Measurements from ENCODE around the gene NDUFA8. TPM values are rescaled to one million over a fixed set of nuclear protein-coding genes. Genes with fewer than 3 reads are reported as not detected.
A peak's percentile ranks its signal among the peaks of the same experiment; 100 is the strongest.

NDUFA8 gene
- 30.2 and 32.1 TPM in 2 replicates for total RNA-seq (2012; rRNA removed)

DNA sequence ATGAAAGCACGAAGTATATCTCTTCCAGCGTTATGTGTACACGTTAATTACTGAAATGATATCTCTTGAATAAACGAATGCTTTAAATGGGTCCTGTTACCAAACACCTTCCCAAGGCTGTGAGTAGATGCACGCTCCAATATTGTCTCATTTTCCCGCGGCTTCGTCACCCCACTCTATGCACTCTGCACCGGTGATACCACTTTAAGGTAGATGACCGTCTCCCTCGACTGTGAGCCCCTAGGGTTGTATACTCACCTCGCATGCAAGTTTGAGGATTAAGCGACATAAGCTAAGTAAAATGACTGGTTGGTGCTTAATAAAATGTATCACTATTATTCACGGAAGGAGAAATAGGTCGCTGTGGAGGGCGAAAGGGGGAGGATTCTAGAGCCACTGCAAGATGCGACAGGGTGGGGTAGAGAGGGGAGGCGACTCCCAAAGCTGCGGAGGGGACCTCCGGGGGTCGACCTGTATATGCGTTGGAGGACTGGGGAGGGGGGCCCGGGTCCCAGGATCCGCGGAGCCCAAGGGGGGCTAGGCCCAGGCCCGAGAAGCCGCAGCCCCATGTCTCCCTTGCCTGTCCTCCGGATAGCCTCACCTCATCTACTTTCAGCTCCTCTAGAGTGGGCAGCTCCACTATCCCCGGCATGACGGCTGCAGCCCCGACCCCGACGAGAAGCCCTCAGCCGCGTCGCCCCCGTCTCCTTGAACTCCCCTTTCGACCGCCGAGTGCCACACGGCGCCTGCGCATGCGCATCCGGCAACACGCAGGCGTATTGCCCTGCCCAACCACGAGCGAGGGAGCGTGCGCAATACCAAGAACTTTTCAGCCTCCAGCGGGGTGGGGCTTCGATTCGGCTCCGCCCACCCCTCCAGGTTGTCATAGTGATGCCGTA lies at the start of gene NDUFA8, which contains the start of gene MORN5:
Gene NDUFA8 (minus strand): TSS at position 754 of the 899 bp plus-strand sequence. CDS start 102 bp downstream, at position 652.
Gene MORN5 (plus strand): TSS at position 883 of the 899 bp plus-strand sequence. CDS start 65 bp downstream, outside the sequence.
- Histone ChIP-seq H3K36me3 (ENCODE audit: insufficient read depth, low read length) (no peaks in the 10 kb centered on the region), H3K27me3 (ENCODE audit: control insufficient read depth, insufficient read depth, low read length) (peaks cover 23% of the 10 kb centered on the region), H3K4me3 (ENCODE audit: low read length) (peak within 1 kb of the TSS; percentile 85), H3K4me2 (ENCODE audit: low read length) (peak within 1 kb of the TSS; percentile 86), H3K9me3 (replicated peaks; ENCODE audit: low read length) (peaks cover 5% of the 10 kb centered on the region), H3K9ac (ENCODE audit: low read depth, low read length) (peak within 1 kb of the TSS; percentile 90), H3K4me1 (ENCODE audit: control insufficient read depth, insufficient read depth, low read length) (peaks cover 3% of the 10 kb centered on the region)

DNA sequence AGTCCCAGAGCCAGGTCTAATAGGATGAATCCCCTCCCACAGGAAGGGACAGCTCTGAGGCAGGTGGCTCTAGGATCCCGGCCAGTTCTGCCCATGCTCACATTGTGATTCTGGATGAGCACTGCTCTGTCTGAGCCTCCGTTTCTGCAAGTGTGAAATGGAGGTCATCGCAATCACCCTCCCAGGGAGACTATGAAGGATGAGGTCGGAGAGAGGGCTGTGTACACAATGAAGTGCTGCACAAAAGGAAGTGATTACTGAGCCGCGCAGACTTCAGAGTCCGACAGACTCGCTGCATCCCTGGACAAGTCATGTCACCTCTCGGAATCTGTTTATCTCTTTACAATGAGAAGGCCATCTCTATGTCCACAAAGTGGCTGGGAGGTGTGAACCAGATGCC lies 47.5 kb upstream of the NDUFA8 start:
- no peak overlapping the region for H3K9ac ChIP-seq (ENCODE audit: low read depth, low read length)
- H3K4me3 ChIP-seq (ENCODE audit: low read length) = no peak overlapping the region
- H3K4me2 ChIP-seq (ENCODE audit: low read length) = no peak overlapping the region
- H3K27me3 ChIP-seq (ENCODE audit: control insufficient read depth, insufficient read depth, low read length) = peaks cover 27% of the 10 kb centered on the region
- H3K4me1 ChIP-seq (ENCODE audit: control insufficient read depth, insufficient read depth, low read length) = peaks cover 17% of the 10 kb centered on the region
- H3K36me3 ChIP-seq (ENCODE audit: insufficient read depth, low read length) = no peaks in the 10 kb centered on the region
- H3K9me3 ChIP-seq (replicated peaks; ENCODE audit: low read length) = no peaks in the 10 kb centered on the region

DNA sequence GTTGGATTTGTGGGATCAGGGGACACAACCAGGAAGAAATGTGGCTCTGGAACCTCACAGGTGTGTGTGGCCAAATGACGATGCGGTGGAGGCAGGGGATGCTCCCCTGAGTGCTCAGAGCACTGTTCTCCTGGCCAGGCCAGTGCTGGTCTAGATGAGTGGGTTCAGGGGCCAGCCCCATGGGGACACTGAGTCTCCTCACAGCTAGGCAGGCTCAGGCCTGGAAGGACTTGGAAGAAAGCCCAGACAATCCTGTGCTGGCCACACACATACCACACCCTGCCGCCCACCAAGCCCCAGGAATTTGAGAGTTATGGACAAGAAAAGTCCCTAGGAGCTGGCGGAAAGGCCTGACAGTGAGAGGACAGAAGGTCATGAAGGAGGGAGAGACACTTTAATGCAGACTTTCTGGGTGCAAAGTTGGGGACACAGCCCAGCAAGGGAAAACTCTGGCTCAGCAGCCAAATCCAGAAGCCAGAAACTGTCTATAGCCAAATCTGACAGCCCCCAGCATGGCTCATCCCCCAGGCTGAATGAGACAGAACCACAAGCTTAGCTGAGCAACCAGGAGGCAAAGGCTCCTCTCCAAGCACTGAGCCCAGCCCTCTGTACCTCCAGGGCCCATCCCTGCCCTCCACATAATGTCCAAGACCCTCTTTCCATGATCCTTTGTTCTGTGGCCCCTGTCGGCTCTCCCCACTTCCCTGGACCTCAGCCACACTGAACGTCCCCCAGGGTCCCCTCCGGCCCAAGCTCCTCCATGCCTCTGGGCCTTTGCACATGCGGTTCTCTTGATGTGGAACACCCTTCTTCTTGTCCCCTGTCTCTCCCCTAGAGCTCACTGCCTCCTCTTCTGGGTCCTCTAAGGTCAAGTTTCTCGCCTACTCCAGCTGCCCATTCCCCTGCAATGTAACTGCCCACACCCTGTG lies 46.8 kb upstream of the NDUFA8 start:
- Histone ChIP-seq H3K4me1 (ENCODE audit: control insufficient read depth, insufficient read depth, low read length) (peaks cover 24% of the 10 kb centered on the region), H3K9me3 (replicated peaks; ENCODE audit: low read length) (no peaks in the 10 kb centered on the region), H3K4me3 (ENCODE audit: low read length) (no peak overlapping the region), H3K36me3 (ENCODE audit: insufficient read depth, low read length) (no peaks in the 10 kb centered on the region), H3K4me2 (ENCODE audit: low read length) (peak overlapping the region; percentile 55), H3K27me3 (ENCODE audit: control insufficient read depth, insufficient read depth, low read length) (peaks cover 20% of the 10 kb centered on the region), H3K9ac (ENCODE audit: low read depth, low read length) (no peak overlapping the region)

DNA sequence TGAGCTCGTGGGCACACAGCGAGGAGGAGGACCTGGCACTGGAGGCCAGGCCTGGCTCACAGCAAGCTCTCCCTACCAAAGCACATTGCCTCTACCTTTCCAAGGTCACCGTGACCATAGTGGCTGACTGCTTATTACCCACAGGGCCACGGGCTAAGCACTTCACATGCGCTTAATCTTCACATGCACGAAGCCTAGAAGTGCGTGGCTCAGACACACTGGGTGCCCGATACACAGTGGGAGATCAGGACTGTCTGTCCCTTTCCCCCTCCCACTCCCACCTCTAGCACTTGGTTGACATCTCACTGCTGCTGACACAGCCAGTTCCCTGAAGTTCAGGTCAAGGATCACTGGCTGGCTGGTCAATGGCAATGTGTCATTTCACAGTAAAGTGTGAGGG lies 45.6 kb upstream of the NDUFA8 start:
- H3K4me1 ChIP-seq (ENCODE audit: control insufficient read depth, insufficient read depth, low read length) = peaks cover 30% of the 10 kb centered on the region
- no peaks in the 10 kb centered on the region for H3K36me3 ChIP-seq (ENCODE audit: insufficient read depth, low read length)

DNA sequence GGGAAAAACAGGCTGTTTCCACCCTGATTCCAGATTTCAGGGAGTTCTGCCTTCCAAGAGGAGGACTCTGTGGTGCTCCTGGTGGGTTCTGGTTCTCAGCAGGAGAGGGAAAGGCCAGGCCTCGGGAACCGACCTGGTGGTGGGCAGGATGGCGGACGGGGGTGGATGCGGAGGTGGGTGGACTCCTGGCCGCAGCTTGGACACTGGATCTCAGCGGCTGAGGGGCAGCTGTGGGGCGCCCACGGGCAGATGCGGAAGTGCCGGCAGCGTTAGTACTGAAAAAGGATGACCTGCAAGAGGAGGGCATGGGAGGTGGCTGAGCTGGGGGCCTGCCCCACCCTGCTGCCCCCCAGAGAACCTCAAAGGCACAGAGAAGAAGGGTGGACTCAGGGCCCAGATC lies 44.9 kb upstream of the NDUFA8 start:
- H3K4me2 ChIP-seq (ENCODE audit: low read length) = no peak overlapping the region
- H3K9me3 ChIP-seq (replicated peaks; ENCODE audit: low read length) = no peaks in the 10 kb centered on the region
- H3K4me1 ChIP-seq (ENCODE audit: control insufficient read depth, insufficient read depth, low read length) = peaks cover 30% of the 10 kb centered on the region
- no peak overlapping the region for H3K9ac ChIP-seq (ENCODE audit: low read depth, low read length)
- no peak overlapping the region for H3K4me3 ChIP-seq (ENCODE audit: low read length)
- peaks cover 9% of the 10 kb centered on the region for H3K27me3 ChIP-seq (ENCODE audit: control insufficient read depth, insufficient read depth, low read length)
- no peaks in the 10 kb centered on the region for H3K36me3 ChIP-seq (ENCODE audit: insufficient read depth, low read length)

More for the DNA sequence above, 45.6 kb upstream of the NDUFA8 start:
- Histone ChIP-seq H3K9me3 (replicated peaks; ENCODE audit: low read length) (no peaks in the 10 kb centered on the region), H3K9ac (ENCODE audit: low read depth, low read length) (no peak overlapping the region), H3K4me3 (ENCODE audit: low read length) (no peak overlapping the region), H3K27me3 (ENCODE audit: control insufficient read depth, insufficient read depth, low read length) (peaks cover 10% of the 10 kb centered on the region), H3K4me2 (ENCODE audit: low read length) (no peak overlapping the region)

DNA sequence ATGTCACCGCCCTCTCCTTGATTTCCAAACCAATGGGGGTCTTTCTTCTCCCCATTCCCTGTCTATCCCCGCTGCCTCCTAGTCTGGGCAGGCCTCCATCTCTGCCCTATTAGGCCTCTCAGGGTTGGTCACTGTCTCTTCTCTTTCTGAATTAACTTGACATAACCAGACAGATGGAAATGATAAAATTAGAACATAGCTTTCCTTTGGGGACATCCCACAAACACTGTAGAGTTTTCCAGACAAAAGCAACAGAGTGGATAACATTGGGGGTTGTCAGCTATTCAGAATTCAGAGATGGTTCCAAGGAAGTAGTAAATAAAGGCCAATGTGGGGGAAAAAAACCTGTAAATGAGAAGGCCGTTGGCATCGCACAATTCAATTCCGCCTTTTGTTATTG lies 44.5 kb upstream of the NDUFA8 start:
- Histone ChIP-seq H3K36me3 (ENCODE audit: insufficient read depth, low read length) (no peaks in the 10 kb centered on the region), H3K4me2 (ENCODE audit: low read length) (no peak overlapping the region), H3K4me1 (ENCODE audit: control insufficient read depth, insufficient read depth, low read length) (peaks cover 30% of the 10 kb centered on the region), H3K9ac (ENCODE audit: low read depth, low read length) (no peak overlapping the region), H3K4me3 (ENCODE audit: low read length) (no peak overlapping the region), H3K9me3 (replicated peaks; ENCODE audit: low read length) (no peaks in the 10 kb centered on the region), H3K27me3 (ENCODE audit: control insufficient read depth, insufficient read depth, low read length) (peaks cover 10% of the 10 kb centered on the region)

DNA sequence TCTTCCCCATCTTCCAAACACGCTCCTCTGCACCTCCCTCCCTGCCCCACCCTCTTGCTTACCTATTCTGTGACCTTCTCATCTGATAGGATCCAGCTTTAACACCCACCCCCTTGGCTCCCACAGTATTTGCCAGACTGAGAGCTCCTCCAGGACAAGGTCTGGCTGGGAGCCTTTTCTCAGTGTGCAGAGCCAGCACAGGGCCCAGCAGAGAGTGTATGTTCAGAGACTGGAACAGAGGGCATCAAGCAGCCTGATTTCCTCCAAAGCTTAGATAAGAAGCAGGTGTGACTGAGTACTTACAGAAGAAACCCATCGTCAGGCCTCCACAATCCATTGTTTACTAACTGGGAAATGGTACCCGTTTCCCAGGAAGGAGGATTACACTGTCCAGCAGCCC lies 42.5 kb upstream of the NDUFA8 start:
- H3K27me3 ChIP-seq (ENCODE audit: control insufficient read depth, insufficient read depth, low read length) = peaks cover 20% of the 10 kb centered on the region
- H3K36me3 ChIP-seq (ENCODE audit: insufficient read depth, low read length) = no peaks in the 10 kb centered on the region
- peaks cover 30% of the 10 kb centered on the region for H3K4me1 ChIP-seq (ENCODE audit: control insufficient read depth, insufficient read depth, low read length)
- H3K9ac ChIP-seq (ENCODE audit: low read depth, low read length) = no peak overlapping the region
- H3K4me3 ChIP-seq (ENCODE audit: low read length) = no peak overlapping the region
- no peaks in the 10 kb centered on the region for H3K9me3 ChIP-seq (replicated peaks; ENCODE audit: low read length)
- no peak overlapping the region for H3K4me2 ChIP-seq (ENCODE audit: low read length)

DNA sequence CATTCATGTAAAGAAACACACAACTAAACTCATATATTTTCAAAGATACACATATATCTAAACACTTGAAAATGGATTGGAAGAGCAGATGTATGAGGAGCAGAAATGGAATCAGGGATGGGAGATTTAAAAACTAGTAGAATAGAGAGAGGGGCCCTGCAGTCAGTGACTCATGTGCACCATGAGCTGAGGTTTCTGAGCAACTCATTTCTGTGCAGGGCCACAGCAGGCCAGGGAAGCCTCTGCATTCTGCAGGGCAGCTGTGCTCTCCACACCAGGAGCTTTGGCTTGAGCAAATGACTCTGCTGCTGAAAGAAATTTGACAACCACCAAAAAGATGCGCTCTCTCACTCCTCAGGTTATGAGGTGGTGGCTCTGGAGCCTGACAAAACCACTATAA lies 42.1 kb upstream of the NDUFA8 start:
- Histone ChIP-seq H3K4me2 (ENCODE audit: low read length) (peak overlapping the region; percentile 29), H3K9ac (ENCODE audit: low read depth, low read length) (no peak overlapping the region), H3K4me1 (ENCODE audit: control insufficient read depth, insufficient read depth, low read length) (peaks cover 25% of the 10 kb centered on the region), H3K9me3 (replicated peaks; ENCODE audit: low read length) (no peaks in the 10 kb centered on the region), H3K36me3 (ENCODE audit: insufficient read depth, low read length) (no peaks in the 10 kb centered on the region), H3K4me3 (ENCODE audit: low read length) (no peak overlapping the region), H3K27me3 (ENCODE audit: control insufficient read depth, insufficient read depth, low read length) (peaks cover 24% of the 10 kb centered on the region)

DNA sequence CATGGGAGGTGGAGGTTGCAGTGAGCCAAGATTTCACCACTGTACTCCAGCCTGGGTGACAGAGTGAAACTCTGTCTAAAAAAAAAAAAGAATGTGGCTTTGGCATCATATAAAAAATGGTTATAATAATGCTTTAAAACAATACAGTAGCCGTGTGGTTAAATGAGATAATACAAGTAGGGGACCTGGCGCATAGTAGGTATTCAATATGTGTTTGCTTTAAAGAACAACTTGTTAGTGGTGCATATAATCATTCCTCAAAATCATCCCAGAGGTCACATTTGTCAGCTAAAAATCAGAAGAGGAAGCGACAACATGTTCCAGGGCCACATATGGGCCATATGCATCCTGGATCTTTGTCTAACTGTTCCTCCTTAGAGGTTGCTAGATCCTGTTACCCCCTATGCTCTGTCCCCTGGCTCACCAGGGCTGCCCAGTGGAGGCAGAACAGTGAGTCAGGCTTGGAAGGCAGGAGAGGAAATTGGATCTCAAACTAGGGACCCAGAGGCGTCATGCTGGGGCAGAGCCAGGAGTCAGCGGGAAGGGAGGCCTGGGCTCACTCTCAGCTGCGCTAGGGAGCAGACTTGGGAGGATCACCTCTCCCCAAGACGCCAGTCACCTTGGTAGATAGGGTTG lies 41.5 kb upstream of the NDUFA8 start:
- no peak overlapping the region for H3K4me3 ChIP-seq (ENCODE audit: low read length)
- H3K36me3 ChIP-seq (ENCODE audit: insufficient read depth, low read length) = no peaks in the 10 kb centered on the region
- no peak overlapping the region for H3K9ac ChIP-seq (ENCODE audit: low read depth, low read length)
- peaks cover 19% of the 10 kb centered on the region for H3K4me1 ChIP-seq (ENCODE audit: control insufficient read depth, insufficient read depth, low read length)
- H3K27me3 ChIP-seq (ENCODE audit: control insufficient read depth, insufficient read depth, low read length) = peaks cover 26% of the 10 kb centered on the region
- H3K4me2 ChIP-seq (ENCODE audit: low read length) = peak overlapping the region; percentile 29
- H3K9me3 ChIP-seq (replicated peaks; ENCODE audit: low read length) = no peaks in the 10 kb centered on the region

DNA sequence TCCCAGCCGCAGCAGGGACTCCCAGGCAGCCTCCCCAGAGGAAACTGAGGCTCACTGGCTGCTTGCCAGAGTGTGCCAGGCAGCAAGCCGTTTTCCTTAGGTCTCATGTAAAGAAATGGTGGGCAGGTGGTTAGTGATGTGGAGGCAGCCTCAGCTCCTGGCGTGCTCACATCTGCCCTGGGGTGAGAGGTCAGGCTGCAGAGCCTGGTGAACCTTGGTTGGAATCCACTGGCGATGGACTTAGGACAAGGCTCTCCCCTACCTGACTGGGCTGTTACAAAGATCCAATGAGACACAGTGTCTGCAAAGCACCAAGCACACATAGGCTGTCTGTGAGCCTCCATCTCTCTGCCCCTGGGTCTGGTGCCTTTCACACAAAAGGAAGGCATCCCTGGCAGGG lies 38.3 kb upstream of the NDUFA8 start:
- Histone ChIP-seq H3K4me1 (ENCODE audit: control insufficient read depth, insufficient read depth, low read length) (peaks cover 14% of the 10 kb centered on the region), H3K9ac (ENCODE audit: low read depth, low read length) (no peak overlapping the region), H3K36me3 (ENCODE audit: insufficient read depth, low read length) (no peaks in the 10 kb centered on the region), H3K4me3 (ENCODE audit: low read length) (no peak overlapping the region), H3K27me3 (ENCODE audit: control insufficient read depth, insufficient read depth, low read length) (peaks cover 31% of the 10 kb centered on the region), H3K9me3 (replicated peaks; ENCODE audit: low read length) (no peaks in the 10 kb centered on the region), H3K4me2 (ENCODE audit: low read length) (no peak overlapping the region)

DNA sequence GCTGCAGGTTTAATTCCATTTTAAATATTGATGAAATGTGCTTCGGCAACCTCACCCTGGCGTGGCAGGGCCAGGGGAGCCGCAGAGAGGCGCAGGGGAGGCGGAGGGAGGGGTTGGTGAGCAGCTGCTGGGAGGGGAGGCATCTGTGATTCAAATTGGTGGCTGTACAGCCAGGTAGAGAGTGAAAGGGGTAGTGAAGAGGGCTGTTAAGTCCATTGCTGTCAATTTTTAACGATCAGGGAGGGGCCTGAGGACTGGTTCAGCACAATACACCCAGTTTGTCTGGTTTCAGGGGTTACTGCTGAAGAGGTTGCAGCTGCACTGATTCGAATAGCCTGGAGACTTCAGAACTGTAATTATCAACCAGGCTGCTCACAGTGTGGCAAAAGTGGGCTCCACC lies 37.8 kb upstream of the NDUFA8 start:
- no peak overlapping the region for H3K4me3 ChIP-seq (ENCODE audit: low read length)

More for the DNA sequence above, 37.8 kb upstream of the NDUFA8 start:
- Histone ChIP-seq H3K9ac (ENCODE audit: low read depth, low read length) (no peak overlapping the region), H3K4me2 (ENCODE audit: low read length) (no peak overlapping the region), H3K4me1 (ENCODE audit: control insufficient read depth, insufficient read depth, low read length) (peaks cover 14% of the 10 kb centered on the region), H3K27me3 (ENCODE audit: control insufficient read depth, insufficient read depth, low read length) (peaks cover 33% of the 10 kb centered on the region), H3K36me3 (ENCODE audit: insufficient read depth, low read length) (no peaks in the 10 kb centered on the region), H3K9me3 (replicated peaks; ENCODE audit: low read length) (no peaks in the 10 kb centered on the region)
